Endodermal cell (in vitro differentiated cells): ENCODE results near the gene SYNE2. TPM values are rescaled to one million over a fixed set of nuclear protein-coding genes. Genes with fewer than 3 reads are reported as not detected.
A peak's percentile ranks its signal among the peaks of the same experiment; 100 is the strongest.

Experiments used
- DNase-seq: peaks from one replicate; pipeline ENCODE4 v3.0.0-alpha.2; 2017
- H3K27ac ChIP-seq: 2 replicates; pipeline ENCODE4 v1.5.1; 2013; ENCODE audit warnings: mild to moderate bottlenecking, low read depth, low read length, moderate library complexity
- H3K27me3 ChIP-seq: 2 replicates; pipeline ENCODE4 v1.6.1; 2013; ENCODE audit warnings: mild to moderate bottlenecking, low read length, moderate library complexity; ENCODE audit not compliant: insufficient read depth, control insufficient read depth, poor library complexity, severe bottlenecking
- H3K36me3 ChIP-seq: 2 replicates; pipeline ENCODE4 v1.7.0; 2013; ENCODE audit warnings: mild to moderate bottlenecking, low read length, moderate library complexity; ENCODE audit not compliant: control insufficient read depth, insufficient read depth
- H3K4me1 ChIP-seq: one replicate; pipeline ENCODE4 v1.7.0; 2013; ENCODE audit warnings: low read length; ENCODE audit not compliant: control insufficient read depth, insufficient read depth
- H3K4me3 ChIP-seq: 2 replicates; pipeline ENCODE4 v1.5.1; 2013; ENCODE audit warnings: mild to moderate bottlenecking, low read length, moderate library complexity
- H3K9ac ChIP-seq: 2 replicates; pipeline ENCODE4 v1.6.1; 2013; ENCODE audit warnings: mild to moderate bottlenecking, low read length, moderate library complexity; ENCODE audit not compliant: poor library complexity, severe bottlenecking; ENCODE audit errors: extremely low read depth
- H3K9me3 ChIP-seq: 2 replicates; pipeline ENCODE4 v1.6.1; 2013; ENCODE audit warnings: mild to moderate bottlenecking, low read length, moderate library complexity; ENCODE audit not compliant: control insufficient read depth
- H3K27ac Mint-ChIP-seq: 2 replicates; pipeline ENCODE4 v1.8.0; 2020; ENCODE audit warnings: mixed read lengths
- H3K27me3 Mint-ChIP-seq: 2 replicates; pipeline ENCODE4 v1.8.0; 2021; ENCODE audit warnings: mild to moderate bottlenecking, mixed read lengths; ENCODE audit not compliant: insufficient read depth
- H3K36me3 Mint-ChIP-seq: 2 replicates; pipeline ENCODE4 v1.8.0; 2020; ENCODE audit warnings: low read depth, mixed read lengths
- H3K4me1 Mint-ChIP-seq: 2 replicates; pipeline ENCODE4 v1.8.0; 2020; ENCODE audit warnings: mixed read lengths
- H3K4me3 Mint-ChIP-seq: 2 replicates; pipeline ENCODE4 v1.8.0; 2020; ENCODE audit warnings: mild to moderate bottlenecking, moderate library complexity, mixed read lengths
- H3K9me3 Mint-ChIP-seq: 2 replicates; pipeline ENCODE4 v1.8.0; 2020; ENCODE audit warnings: mild to moderate bottlenecking, mixed read lengths
- CTCF ChIP-seq: fragments of 200-600 bp; sonication (generic); conservative IDR thresholded peaks from 2 replicates; pipeline ENCODE4 v1.5.0; 2021; ENCODE audit warnings: antibody characterized with exemption, mild to moderate bottlenecking
- WGBS, 2 experiments: methylation state at CpG; one replicate each; pipeline versions ENCODE4 v1.1.5 to v1.1.7; 2013; ENCODE audit warnings: missing lambda C conversion rate in 2 of 2, mixed read lengths in 1 of 2; ENCODE audit not compliant: insufficient coverage in 1 of 2, insufficient read length in 1 of 2; 5-methylcytosine and 5-hydroxymethylcytosine counted together
- total RNA-seq, 2 donors: library from RNA; stranded (reverse); fragmentation: NEBNext Ultra II Directional in 1 of 2; extraction: Animal tissue kit (Norgen Biotek cat#: 25700) in 1 of 2; gene quantifications; 2 replicates in 1 of 2; 3 replicates in 1 of 2; pipeline ENCODE4 v1.2.1, GENCODE V29; 2021

The SYNE2 gene
- total RNA-seq, 2 donors from 2014 or later: 65.8 to 70.0 TPM

GRCh38 chr14:64201921-64202545 lies 349.2 kb downstream of the SYNE2 start:
- H3K4me1 Mint-ChIP-seq: peaks cover 19% of the 10 kb centered on the region
- WGBS, 2 experiments: 94 to 96% methylated on average over 18 of the region's 18 CpGs
- no peaks in the 10 kb centered on the region for H3K27me3 ChIP-seq
- no peak for TF ChIP-seq CTCF
- H3K9ac ChIP-seq: no peak overlapping the region
- no peak overlapping the region for H3K4me3 Mint-ChIP-seq
- no peak overlapping the region for H3K27ac ChIP-seq
- H3K27ac Mint-ChIP-seq: peak overlapping the region; percentile 5
- no peaks in the 10 kb centered on the region for H3K9me3 ChIP-seq
- peaks cover 13% of the 10 kb centered on the region for H3K36me3 Mint-ChIP-seq
- no peaks in the 10 kb centered on the region for H3K27me3 Mint-ChIP-seq
- no peaks in the 10 kb centered on the region for H3K9me3 Mint-ChIP-seq
- DNase-seq: no peak
- no peak overlapping the region for H3K4me3 ChIP-seq
- H3K4me1 ChIP-seq: no peaks in the 10 kb centered on the region
- H3K36me3 ChIP-seq: peaks cover 11% of the 10 kb centered on the region

GRCh38 chr14:64202716-64203115 lies 349.9 kb downstream of the SYNE2 start:
- Histone ChIP-seq H3K27ac (no peak overlapping the region), H3K36me3 (peaks cover 11% of the 10 kb centered on the region), H3K4me3 (no peak overlapping the region), H3K4me1 (no peaks in the 10 kb centered on the region), H3K27me3 (no peaks in the 10 kb centered on the region), H3K9me3 (no peaks in the 10 kb centered on the region), H3K9ac (no peak overlapping the region)
- H3K4me1 Mint-ChIP-seq: peaks cover 12% of the 10 kb centered on the region
- no peak for TF ChIP-seq CTCF
- no peaks in the 10 kb centered on the region for H3K9me3 Mint-ChIP-seq
- H3K27ac Mint-ChIP-seq: peak overlapping the region; percentile 5
- H3K27me3 Mint-ChIP-seq: no peaks in the 10 kb centered on the region
- 83 to 88% methylated on average over 8 to 10 of the region's 10 CpGs for WGBS, 2 experiments
- peaks cover 13% of the 10 kb centered on the region for H3K36me3 Mint-ChIP-seq
- DNase-seq: no peak
- H3K4me3 Mint-ChIP-seq: no peak overlapping the region

GRCh38 chr14:64203366-64204006 lies 350.7 kb downstream of the SYNE2 start:
- no peak overlapping the region for H3K27ac ChIP-seq
- H3K9me3 ChIP-seq: no peaks in the 10 kb centered on the region
- no peak overlapping the region for H3K4me3 ChIP-seq
- Mint-ChIP-seq H3K27me3 (no peaks in the 10 kb centered on the region), H3K36me3 (peaks cover 21% of the 10 kb centered on the region), H3K27ac (no peak overlapping the region), H3K9me3 (no peaks in the 10 kb centered on the region), H3K4me1 (peaks cover 12% of the 10 kb centered on the region), H3K4me3 (no peak overlapping the region)
- no peak for TF ChIP-seq CTCF
- no peak overlapping the region for H3K9ac ChIP-seq
- H3K36me3 ChIP-seq: peaks cover 15% of the 10 kb centered on the region
- no peak for DNase-seq
- no peaks in the 10 kb centered on the region for H3K4me1 ChIP-seq
- H3K27me3 ChIP-seq: no peaks in the 10 kb centered on the region
- 90 to 95% methylated on average over 2 to 4 of the region's 4 CpGs for WGBS, 2 experiments
